ENCODE results near the gene RPL23.

The RPL23 gene

DNA sequence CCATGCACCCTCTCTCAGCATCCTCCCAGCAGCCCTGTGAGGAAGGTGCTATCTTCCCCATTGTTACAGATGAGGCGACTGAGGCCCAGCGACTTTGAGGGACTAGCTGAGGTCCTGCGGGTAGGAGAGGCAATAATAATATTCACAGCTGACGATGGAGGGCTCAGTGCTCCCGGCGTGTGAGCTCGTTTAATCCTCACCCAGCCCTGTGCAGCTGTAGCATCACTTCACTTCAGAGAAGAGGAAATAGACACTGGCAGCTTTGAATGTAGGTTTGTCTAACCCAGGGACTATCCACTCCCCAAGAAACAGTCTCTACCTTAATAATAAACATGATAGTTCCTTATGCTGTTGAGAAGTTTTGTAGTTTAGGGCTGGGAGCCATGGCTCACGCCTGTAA lies 37.9 kb upstream of the RPL23 start:
- Mint-ChIP-seq H3K4me3 (peak overlapping the region; percentile 29), H3K9me3 (no peaks in the 10 kb centered on the region), H3K27ac (peak overlapping the region; percentile 49), H3K4me1 (ENCODE audit: low read depth) (peaks cover 42% of the 10 kb centered on the region), H3K36me3 (ENCODE audit: low read depth) (peaks cover 47% of the 10 kb centered on the region), H3K27me3 (ENCODE audit: low read depth) (no peaks in the 10 kb centered on the region)
- no peak for DNase-seq (ENCODE audit: low spot score)

DNA sequence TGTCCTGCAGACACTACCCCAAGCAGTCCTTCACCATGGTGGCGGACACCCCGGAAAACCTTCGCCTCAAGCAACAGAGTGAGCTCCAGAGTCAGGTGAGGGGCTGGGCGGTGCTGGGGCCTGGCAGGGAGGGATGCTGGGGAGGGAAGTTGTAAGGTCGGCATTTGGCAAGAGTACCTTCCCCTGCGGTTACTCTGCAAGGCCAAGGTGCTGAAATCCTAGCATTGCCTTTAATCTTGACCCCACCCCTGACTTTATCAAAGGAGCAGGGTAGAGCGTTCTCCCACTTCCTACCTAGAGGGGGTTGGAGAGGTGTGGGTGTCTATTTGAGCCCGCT lies 36.9 kb upstream of the RPL23 start:
- Mint-ChIP-seq H3K27ac (peak overlapping the region; percentile 49), H3K27me3 (ENCODE audit: low read depth) (no peaks in the 10 kb centered on the region), H3K9me3 (no peaks in the 10 kb centered on the region), H3K4me1 (ENCODE audit: low read depth) (peaks cover 51% of the 10 kb centered on the region), H3K4me3 (peak overlapping the region; percentile 44), H3K36me3 (ENCODE audit: low read depth) (peaks cover 47% of the 10 kb centered on the region)
- no peak for DNase-seq (ENCODE audit: low spot score)

DNA sequence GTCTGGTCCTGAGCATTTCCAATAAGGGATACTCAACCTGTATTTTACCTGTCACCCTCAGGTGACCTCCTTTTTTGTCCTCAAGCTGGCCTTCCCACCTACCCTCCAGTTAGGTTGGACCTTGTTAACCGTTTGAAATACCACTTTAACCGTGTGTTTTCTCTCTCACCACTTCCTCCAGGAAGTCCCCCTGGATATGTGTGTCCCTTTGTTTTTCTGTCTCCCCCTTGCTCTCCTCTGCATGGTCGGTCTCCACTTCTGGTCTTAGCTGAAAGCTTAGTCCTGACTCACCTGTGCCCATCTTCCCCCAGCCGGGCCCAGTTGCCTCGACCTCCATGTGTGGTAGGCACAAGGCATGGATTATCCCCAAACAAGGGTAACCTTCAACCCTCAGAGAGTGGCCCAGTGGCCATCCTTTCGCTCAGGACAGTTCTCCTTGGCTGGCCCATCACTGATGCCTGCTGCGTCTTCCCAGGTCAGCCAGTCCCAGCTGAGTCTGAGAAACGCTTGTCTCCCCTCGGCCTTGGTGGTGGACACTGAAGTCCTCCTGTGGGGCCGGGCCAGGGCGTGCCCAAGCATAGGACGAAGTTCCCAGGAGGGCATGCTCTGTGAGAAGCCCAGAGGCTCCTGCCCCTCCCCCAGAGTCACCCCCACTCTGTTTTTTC lies 36.4 kb upstream of the RPL23 start:
- Mint-ChIP-seq H3K4me3 (peak overlapping the region; percentile 44), H3K27me3 (ENCODE audit: low read depth) (no peaks in the 10 kb centered on the region), H3K27ac (peak overlapping the region; percentile 49), H3K9me3 (no peaks in the 10 kb centered on the region), H3K4me1 (ENCODE audit: low read depth) (peaks cover 54% of the 10 kb centered on the region), H3K36me3 (ENCODE audit: low read depth) (peaks cover 51% of the 10 kb centered on the region)
- DNase-seq (ENCODE audit: low spot score) = no peak

DNA sequence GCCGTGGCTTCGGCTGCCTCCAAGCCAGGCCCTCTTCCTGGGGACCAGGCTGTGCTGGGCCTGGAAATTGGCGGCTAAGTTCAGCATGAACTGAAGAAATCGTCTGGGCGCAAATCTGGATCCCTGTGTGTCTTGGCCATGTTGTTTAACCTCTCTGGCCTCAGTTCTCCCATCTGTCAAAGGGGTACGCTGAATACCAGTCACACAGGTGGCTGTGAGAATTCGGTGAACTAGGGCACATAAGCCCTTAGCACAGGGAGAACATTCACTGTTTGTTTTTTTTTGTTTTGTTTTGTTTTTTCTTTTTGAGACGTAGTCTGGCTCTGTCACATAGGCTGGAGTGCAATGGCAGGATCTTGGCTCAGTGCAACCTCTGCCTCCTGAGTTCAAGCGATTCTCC lies 35.3 kb upstream of the RPL23 start:
- Mint-ChIP-seq H3K36me3 (ENCODE audit: low read depth) (peaks cover 47% of the 10 kb centered on the region), H3K4me3 (no peak overlapping the region), H3K9me3 (no peaks in the 10 kb centered on the region), H3K27me3 (ENCODE audit: low read depth) (no peaks in the 10 kb centered on the region), H3K27ac (peak overlapping the region; percentile 15), H3K4me1 (ENCODE audit: low read depth) (peaks cover 51% of the 10 kb centered on the region)
- DNase-seq (ENCODE audit: low spot score) = no peak

DNA sequence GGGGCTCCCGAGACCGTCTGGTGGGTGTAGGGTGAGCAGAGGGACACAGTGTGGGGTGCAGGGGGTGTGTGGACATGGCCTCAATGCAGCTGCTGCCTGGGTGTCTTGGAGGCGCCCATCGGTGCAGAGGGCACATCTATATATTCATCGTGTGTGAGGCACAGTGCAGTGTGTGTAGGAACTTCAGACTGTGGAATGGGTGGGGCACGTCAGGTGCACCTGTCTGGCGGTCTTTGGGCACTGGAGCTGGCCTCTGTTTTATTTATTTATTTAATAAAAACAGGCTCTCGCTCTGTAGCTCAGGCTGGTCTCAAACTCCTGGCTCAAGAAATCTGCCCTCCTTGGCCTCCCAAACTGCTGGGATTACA lies 33.1 kb upstream of the RPL23 start:
- Mint-ChIP-seq H3K27ac (no peak overlapping the region), H3K4me3 (no peak overlapping the region), H3K36me3 (ENCODE audit: low read depth) (peaks cover 57% of the 10 kb centered on the region)

DNA sequence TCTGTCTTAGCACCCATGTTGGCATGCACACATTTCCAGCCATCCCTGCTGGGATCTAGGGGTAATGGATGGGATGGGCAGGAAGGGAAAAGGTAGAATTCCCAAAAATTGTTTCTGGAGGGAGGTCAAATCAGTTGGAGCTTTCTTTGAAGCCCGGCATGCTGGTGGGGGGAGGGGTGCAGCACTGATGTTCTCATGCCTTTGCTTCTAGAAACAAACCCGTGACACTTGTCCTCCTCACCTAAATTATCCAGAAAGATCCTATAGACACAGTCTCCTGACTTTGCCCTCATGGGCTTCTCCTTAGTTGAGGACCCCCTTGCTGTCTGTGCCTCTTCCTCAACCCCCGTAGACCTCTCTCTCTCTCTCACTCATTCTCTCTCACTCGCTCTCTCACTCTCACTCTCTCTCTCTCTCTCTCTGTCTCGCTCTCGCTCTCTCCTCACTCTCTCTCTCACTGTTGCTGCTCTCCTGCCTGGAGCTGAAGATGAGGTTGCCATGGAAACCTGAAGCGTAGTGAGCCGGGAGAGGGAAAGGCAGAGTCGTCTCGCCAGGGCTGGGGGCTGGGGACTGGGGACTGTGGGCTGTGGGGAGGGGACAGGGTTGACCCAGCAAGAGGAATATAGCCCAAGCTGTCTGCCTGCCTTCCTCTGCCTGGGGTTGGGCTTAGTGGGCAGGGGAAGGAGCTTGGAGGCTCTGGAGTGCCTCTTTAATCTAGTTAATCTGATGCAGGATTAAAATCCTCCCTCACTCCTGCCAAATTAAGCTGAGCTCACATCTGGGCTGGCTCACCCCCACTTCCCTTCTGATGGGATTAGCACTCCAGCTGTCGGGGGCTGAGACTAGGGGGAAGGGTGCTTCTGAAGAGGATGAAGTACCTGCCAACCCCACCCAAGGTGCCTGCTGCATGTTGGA lies 32.5 kb upstream of the RPL23 start:
- peaks cover 58% of the 10 kb centered on the region for H3K36me3 Mint-ChIP-seq (ENCODE audit: low read depth)
- H3K4me1 Mint-ChIP-seq (ENCODE audit: low read depth) = peaks cover 58% of the 10 kb centered on the region
- peak overlapping the region; percentile 11 for H3K4me3 Mint-ChIP-seq

More for the DNA sequence above, 33.1 kb upstream of the RPL23 start:
- Mint-ChIP-seq H3K27me3 (ENCODE audit: low read depth) (no peaks in the 10 kb centered on the region), H3K9me3 (no peaks in the 10 kb centered on the region), H3K4me1 (ENCODE audit: low read depth) (peaks cover 58% of the 10 kb centered on the region)
- no peak for DNase-seq (ENCODE audit: low spot score)

DNA sequence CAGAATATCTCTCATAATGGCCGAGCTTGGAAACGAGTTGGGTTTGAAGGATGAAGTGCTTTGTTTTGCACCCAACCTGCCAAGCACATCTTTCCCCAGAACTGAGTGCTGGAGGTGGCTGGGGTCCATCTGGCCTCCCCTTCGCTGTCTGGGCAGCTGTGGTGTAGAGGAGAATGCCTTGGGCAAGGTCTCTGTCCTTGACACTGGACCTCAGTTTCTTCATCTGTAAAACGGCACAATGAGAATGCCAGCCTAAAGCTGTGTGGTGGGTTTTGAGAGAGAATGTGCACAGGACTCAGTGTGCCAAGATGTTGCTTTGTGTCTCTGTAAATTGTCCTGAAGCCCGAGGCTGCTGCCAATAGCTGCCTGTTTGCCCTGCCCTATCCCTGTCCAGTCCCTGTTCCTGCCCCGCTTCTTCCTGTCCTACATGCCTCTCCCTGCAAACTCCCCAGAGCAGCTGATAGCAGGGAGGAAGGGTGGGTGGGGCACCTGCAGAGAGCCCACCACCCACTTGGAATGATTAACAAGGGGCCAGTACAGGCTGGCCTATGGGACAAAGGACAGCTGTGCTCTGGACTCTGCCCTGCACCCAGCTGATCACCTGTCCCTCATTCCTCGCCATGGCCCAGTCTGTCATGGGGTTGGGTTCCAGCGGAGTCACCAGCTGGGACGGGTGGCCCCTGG lies 31.7 kb upstream of the RPL23 start:
- DNase-seq (ENCODE audit: low spot score) = no peak
- Mint-ChIP-seq H3K4me1 (ENCODE audit: low read depth) (peaks cover 56% of the 10 kb centered on the region), H3K27ac (peak overlapping the region; percentile 38), H3K36me3 (ENCODE audit: low read depth) (peaks cover 63% of the 10 kb centered on the region), H3K4me3 (peak overlapping the region; percentile 10), H3K27me3 (ENCODE audit: low read depth) (no peaks in the 10 kb centered on the region), H3K9me3 (no peaks in the 10 kb centered on the region)

More for the DNA sequence above, 32.5 kb upstream of the RPL23 start:
- Mint-ChIP-seq H3K27me3 (ENCODE audit: low read depth) (no peaks in the 10 kb centered on the region), H3K9me3 (no peaks in the 10 kb centered on the region), H3K27ac (peak overlapping the region; percentile 38)
- DNase-seq (ENCODE audit: low spot score) = no peak

DNA sequence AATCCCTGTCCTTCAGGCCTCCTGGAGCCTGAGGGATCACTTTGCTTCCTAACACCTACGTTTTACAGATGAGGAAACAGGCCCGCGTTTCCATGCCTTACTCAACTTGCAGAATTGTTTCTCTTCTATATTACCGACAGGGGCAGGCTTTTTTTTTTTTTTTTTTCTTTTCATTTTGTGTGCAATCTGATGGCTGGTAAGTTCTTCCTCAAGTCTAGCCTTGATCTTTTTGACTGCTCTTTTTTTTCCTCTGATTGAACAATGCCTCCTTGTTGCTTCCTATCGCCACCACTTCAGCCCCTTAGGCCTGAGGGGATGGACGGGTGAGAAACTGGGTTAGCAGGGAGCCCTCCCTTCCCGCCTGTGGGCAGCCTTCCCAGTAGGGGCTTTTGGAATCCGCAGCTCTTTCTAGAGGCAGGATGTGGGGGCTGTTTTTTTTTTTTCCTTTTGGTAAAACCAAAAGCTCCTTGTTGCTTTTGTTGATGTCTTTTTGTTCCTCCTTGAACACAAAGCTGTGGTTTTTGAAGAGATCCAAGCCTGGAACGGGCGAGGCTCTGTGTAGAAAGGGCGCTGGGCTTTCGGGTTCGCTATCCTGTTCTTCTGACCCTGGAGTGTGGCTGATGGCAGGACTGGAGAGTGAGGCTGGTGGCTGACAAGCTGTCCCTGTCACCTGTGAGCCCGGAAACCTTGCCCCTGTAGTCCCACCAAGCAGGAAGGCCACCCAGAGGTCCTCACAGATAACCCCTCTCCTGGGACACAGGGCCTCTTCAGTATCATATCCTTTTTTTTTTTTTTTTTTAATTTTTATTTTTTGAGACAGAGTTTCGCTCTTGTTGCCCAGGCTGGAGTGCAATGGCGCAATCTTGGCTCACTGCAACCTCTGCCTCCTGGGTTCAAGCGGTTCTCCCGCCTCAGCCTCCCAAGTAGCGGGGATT lies 30.3 kb upstream of the RPL23 start:
- Mint-ChIP-seq H3K36me3 (ENCODE audit: low read depth) (peaks cover 64% of the 10 kb centered on the region), H3K27ac (peak overlapping the region; percentile 87), H3K4me1 (ENCODE audit: low read depth) (peaks cover 56% of the 10 kb centered on the region), H3K9me3 (no peaks in the 10 kb centered on the region), H3K27me3 (ENCODE audit: low read depth) (no peaks in the 10 kb centered on the region), H3K4me3 (peak overlapping the region; percentile 77)
- no peak for DNase-seq (ENCODE audit: low spot score)

DNA sequence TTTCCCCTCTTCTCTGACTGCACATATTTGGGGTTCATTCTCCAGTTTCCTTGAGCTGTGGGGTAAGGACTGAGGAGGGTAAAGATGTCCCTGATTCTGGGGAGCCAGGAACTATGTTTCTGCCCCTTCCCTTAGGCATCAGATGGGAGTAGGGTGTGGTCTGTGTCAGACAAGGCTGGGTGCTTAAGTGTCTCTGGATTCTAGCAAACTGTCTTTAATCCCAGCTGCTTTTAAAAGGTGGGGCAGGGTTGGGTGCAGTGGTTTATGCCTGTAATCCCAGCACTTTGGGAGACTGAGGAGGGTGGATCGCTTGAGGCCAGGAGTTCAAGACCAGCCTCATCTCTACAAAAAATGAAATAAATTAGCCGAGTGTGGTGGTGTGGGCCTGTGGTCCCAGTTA lies 29.3 kb upstream of the RPL23 start:
- Mint-ChIP-seq H3K4me1 (ENCODE audit: low read depth) (peaks cover 60% of the 10 kb centered on the region), H3K9me3 (no peaks in the 10 kb centered on the region), H3K4me3 (peak overlapping the region; percentile 77), H3K27me3 (ENCODE audit: low read depth) (no peaks in the 10 kb centered on the region), H3K27ac (peak overlapping the region; percentile 65), H3K36me3 (ENCODE audit: low read depth) (peaks cover 67% of the 10 kb centered on the region)
- no peak for DNase-seq (ENCODE audit: low spot score)

DNA sequence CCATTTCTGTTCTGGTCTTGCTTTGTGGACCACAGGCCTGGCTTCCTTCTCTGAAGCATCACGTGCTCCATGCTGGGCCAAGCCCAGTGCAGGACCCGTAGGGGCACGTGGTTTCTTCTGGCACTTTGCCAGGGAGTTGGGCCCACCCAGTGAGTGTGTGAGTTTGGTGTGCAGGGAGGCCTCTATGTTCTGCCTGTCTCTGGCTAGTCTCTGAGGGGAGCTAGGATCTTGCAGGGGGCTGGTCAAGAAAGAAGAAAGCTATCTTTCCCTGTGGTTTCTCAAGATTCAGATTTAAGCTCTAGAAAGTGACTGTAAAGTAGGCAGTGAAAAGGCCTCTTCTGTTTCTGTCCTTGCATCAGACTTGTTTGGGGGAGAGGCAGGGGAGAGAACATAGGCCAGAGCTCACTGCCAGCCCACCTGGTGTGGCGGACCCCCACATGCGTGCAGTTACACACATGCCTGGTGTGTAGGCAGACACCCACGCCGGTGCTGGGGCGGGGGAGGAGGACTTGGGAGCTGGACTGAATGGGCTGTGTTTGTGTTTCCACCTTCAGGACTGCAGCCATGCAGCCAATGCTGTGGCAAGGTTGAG lies 28.2 kb upstream of the RPL23 start:
- peaks cover 72% of the 10 kb centered on the region for H3K4me1 Mint-ChIP-seq (ENCODE audit: low read depth)
- peak overlapping the region; percentile 75 for H3K27ac Mint-ChIP-seq
- peak overlapping the region; percentile 58 for H3K4me3 Mint-ChIP-seq
- no peak for DNase-seq (ENCODE audit: low spot score)
- no peaks in the 10 kb centered on the region for H3K27me3 Mint-ChIP-seq (ENCODE audit: low read depth)
- no peaks in the 10 kb centered on the region for H3K9me3 Mint-ChIP-seq
- peaks cover 62% of the 10 kb centered on the region for H3K36me3 Mint-ChIP-seq (ENCODE audit: low read depth)

DNA sequence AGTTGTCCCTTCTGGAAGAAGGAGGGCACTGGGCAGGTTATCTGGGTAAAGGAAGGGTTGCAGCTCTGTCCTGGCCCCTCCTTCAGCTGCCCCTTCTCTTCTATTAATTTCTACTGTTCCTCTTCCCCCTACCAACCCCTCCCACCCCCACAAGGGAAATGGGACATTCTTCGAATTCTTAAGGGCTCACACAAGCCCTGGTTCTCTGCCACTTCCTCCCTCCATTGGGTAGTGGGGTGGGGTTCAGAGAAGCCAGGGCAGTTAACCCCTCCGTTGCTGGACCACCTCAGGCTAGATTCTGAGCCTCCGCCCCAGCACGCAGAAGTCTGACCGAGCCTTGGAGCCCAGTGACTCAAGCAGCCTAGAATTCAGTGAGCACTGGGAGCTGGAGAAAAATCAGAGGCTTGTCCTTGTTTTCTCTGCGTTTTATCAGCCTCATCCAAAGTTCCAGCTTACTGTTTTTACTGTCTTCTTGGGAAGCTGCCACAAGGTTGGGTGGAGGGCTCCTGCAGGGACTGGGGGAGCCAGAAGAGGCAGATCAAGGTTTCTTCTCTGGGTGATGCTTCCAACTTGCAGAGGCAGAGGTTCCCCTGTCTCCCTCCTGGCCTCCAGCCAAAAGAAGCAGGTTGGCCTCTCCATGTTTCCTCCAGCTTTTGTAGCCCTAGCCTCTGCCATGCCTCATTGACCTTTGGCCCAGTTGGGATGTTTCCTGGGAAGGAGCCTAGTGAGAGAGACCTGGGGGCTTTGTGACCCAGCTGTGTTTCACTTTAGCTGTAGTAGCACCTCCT lies 26.6 kb upstream of the RPL23 start:
- H3K36me3 Mint-ChIP-seq (ENCODE audit: low read depth) = peaks cover 54% of the 10 kb centered on the region
- no peak for DNase-seq (ENCODE audit: low spot score)
- H3K27ac Mint-ChIP-seq = peak overlapping the region; percentile 71
- peak overlapping the region; percentile 65 for H3K4me3 Mint-ChIP-seq
- peaks cover 65% of the 10 kb centered on the region for H3K4me1 Mint-ChIP-seq (ENCODE audit: low read depth)
- H3K27me3 Mint-ChIP-seq (ENCODE audit: low read depth) = no peaks in the 10 kb centered on the region
- H3K9me3 Mint-ChIP-seq = no peaks in the 10 kb centered on the region

DNA sequence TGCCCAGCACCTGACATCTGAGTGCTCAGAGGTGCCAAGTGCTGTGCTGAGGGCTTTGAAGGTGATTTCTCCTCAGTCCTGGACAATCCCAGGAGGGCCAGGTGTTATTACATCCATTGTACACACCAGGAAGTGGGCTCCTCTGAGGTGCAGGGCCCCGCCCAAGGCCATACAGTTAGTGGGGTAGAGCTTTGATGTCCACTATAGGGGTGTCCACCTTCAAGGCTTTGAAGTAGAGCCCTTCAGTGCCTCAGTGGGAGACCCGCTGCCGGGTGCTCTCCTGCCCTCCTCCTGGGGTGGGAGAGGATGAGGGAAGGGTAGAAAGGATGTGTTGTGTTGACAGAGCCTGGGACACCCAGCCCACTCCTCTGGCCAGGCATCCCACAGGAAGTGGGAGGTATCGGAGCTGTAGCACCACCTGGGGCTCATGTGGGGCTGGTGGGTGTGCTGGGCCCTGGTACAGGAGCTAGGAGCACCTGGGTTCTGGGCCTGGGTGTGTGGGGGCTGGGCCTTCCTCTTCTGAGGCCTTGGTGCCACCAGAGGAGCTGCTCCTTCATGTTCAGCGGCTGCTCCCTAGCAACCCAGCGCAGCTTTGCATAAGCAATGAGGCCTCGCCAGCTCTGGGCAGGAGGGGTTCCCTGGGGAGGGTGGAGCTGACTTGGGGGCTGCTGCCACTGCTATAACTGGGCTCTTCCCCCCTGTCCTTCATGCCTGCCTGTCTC lies 23.8 kb upstream of the RPL23 start:
- H3K27ac Mint-ChIP-seq = peak overlapping the region; percentile 49
- H3K9me3 Mint-ChIP-seq = no peaks in the 10 kb centered on the region
- peaks cover 63% of the 10 kb centered on the region for H3K4me1 Mint-ChIP-seq (ENCODE audit: low read depth)
- peak overlapping the region; percentile 49 for H3K4me3 Mint-ChIP-seq
- no peaks in the 10 kb centered on the region for H3K27me3 Mint-ChIP-seq (ENCODE audit: low read depth)
- no peak for DNase-seq (ENCODE audit: low spot score)
- peaks cover 39% of the 10 kb centered on the region for H3K36me3 Mint-ChIP-seq (ENCODE audit: low read depth)
